ENCODE data around the gene TPPP. TPM values are rescaled to one million over a fixed set of nuclear protein-coding genes. Genes with fewer than 3 reads are reported as not detected.

TPPP gene
- total RNA-seq, 1 experiment from 2014 or later, result 0.18 TPM

DNA sequence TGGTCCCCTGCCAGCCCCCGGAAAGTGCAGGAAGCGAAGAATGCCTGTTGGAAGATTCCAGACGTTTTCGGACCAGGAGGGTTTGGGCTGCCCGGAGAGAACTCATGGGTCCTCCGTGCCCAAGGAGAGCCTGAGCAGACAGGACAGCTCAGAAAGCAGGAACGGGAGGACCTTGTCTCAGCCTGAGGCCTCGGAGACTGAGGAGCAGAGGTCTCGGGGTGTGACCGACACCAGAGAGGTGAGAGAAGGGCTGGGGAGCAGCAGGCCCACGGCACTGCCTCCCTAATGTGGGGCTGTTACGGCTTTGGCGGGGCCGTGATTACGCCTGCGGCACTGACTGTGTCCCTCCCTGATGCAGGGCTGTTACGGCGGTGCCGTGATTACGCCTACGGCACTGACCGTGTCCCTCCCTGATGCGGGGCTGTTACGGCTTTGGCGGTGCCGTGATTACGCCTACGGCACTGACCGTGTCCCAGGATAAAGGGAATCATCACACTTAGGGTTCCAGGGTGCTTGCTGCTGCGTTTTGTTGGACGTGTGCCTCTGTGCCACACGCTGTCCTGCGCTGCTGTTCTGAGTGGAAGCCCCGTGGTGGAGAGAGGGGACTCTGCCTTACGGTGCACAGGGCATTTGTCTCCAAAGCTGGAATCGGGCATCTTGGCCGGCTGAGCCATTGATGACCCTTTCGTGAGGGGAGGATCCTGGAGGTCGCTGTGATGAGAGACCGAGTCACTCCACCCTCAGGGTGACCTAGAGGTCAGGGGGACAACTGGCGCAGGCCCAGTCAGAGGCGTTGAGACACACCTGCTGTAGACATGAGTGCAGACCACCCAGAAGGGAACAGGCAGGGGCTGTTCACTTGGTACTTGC lies 55.3 kb downstream of the TPPP start:
- Histone ChIP-seq H3K36me3 (ENCODE audit: control insufficient read depth, insufficient read depth, low read length) (peaks cover 3% of the 10 kb centered on the region), H3K4me3 (ENCODE audit: low read depth, low read length) (no peak overlapping the region), H3K4me1 (no peaks in the 10 kb centered on the region), H3K9me3 (no peaks in the 10 kb centered on the region), H3K27me3 (replicated peaks; ENCODE audit: control insufficient read depth, insufficient read depth, low read length) (no peaks in the 10 kb centered on the region)
- Mint-ChIP-seq H3K4me3 (ENCODE audit: unreplicated experiment) (no peak overlapping the region), H3K36me3 (ENCODE audit: insufficient read depth, unreplicated experiment) (peaks cover 51% of the 10 kb centered on the region), H3K27ac (ENCODE audit: unreplicated experiment) (no peak overlapping the region), H3K4me1 (ENCODE audit: low read depth, unreplicated experiment) (no peaks in the 10 kb centered on the region), H3K27me3 (ENCODE audit: insufficient read depth, unreplicated experiment) (no peaks in the 10 kb centered on the region), H3K9me3 (ENCODE audit: unreplicated experiment) (no peaks in the 10 kb centered on the region)
- BruUV-seq (replicated peaks), result no TSS peak
- intact Hi-C loops (cut with micrococcal nuclease; ENCODE audit: unreplicated experiment), result no loop called here
- no peak for DNase-seq
- ChIA-PET POLR2A (no interaction called here), CTCF (interaction anchor here (0.6 kb wide), 1 partner anchor 21 kb away, joined by 4 read pairs; no protein-coding TSS in a partner anchor)
- no peak for TF ChIP-seq CTCF (IDR thresholded peaks at IDR 0.05; ENCODE audit: insufficient read depth in 1 of 2, low read depth in 1 of 2, low read length in 1 of 2, severe bottlenecking in 1 of 2, unreplicated experiment in 1 of 2)

DNA sequence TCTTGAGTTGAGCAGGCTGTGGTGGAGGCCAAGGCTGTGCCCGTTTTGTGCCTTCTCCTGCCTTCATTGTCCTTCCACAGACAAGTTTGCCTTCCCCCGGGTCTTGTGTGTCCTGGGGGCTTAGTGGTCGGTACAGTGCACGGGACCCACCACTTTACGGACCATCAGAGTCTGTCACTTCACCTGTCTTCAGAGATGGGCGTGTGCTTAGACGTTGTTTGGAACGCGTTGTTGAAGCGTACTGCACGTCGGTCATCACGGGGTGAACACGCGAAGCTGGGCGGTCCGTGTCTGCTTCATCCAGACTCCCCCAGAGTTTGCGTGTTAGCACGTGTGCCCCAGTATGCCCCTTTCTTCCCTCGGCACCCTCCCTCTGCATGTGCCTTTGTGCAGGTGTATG lies 56.2 kb downstream of the TPPP start:
- Mint-ChIP-seq H3K27ac (ENCODE audit: unreplicated experiment) (no peak overlapping the region), H3K36me3 (ENCODE audit: insufficient read depth, unreplicated experiment) (peaks cover 51% of the 10 kb centered on the region), H3K9me3 (ENCODE audit: unreplicated experiment) (no peaks in the 10 kb centered on the region), H3K27me3 (ENCODE audit: insufficient read depth, unreplicated experiment) (no peaks in the 10 kb centered on the region), H3K4me3 (ENCODE audit: unreplicated experiment) (no peak overlapping the region), H3K4me1 (ENCODE audit: low read depth, unreplicated experiment) (no peaks in the 10 kb centered on the region)
- H3K9me3 ChIP-seq, result no peaks in the 10 kb centered on the region
- no peaks in the 10 kb centered on the region for H3K4me1 ChIP-seq
- POLR2A ChIA-PET, result no interaction called here
- no TSS peak for BruUV-seq (replicated peaks)
- H3K36me3 ChIP-seq (ENCODE audit: control insufficient read depth, insufficient read depth, low read length), result peaks cover 3% of the 10 kb centered on the region
- DNase-seq, result no peak
- CTCF ChIA-PET, result interaction anchor here (0.6 kb wide), 1 partner anchor 22 kb away, joined by 4 read pairs; no protein-coding TSS in a partner anchor
- no peak overlapping the region for H3K4me3 ChIP-seq (ENCODE audit: low read depth, low read length)
- no peaks in the 10 kb centered on the region for H3K27me3 ChIP-seq (replicated peaks; ENCODE audit: control insufficient read depth, insufficient read depth, low read length)
- intact Hi-C loops (cut with micrococcal nuclease; ENCODE audit: unreplicated experiment), result no loop called here
- no peak for TF ChIP-seq CTCF (IDR thresholded peaks at IDR 0.05; ENCODE audit: insufficient read depth in 1 of 2, low read depth in 1 of 2, low read length in 1 of 2, severe bottlenecking in 1 of 2, unreplicated experiment in 1 of 2)

DNA sequence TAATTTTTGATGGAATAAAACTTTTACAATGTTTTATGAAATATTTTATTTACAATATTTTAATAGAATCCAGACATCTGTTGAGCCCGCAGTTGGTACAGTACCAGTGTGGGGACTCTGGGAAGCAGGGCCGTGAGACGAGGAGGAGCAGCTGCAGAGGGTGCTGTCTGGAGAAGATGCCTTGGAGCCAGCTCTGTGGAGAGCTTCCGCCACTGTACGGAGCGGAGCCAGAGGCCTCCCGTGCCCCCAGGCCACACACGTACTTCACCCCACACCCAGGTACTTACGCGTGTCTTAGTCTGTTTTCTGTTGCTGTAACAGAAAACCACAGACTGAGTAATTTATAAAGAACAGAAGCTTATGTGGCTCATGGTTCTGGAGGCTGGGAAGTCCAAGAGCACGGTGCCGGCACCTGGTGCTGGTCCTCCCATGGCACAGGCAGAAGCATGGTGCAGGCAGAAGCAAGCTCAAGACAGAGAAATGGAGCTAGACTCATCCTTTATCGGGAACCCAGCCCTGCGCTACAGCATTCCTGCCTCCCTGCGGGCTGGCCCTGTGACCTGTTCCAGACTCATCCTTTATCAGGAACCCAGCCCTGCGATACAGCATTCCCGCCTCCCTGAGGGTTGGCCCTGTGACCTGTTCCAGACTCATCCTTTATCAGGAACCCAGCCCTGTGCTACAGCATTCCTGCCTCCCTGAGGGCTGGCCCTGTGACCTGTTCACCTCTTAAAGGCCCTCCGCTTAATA lies 57.7 kb downstream of the TPPP start:
- H3K4me3 ChIP-seq (ENCODE audit: low read depth, low read length), result no peak overlapping the region
- H3K36me3 Mint-ChIP-seq (ENCODE audit: insufficient read depth, unreplicated experiment), result peaks cover 43% of the 10 kb centered on the region
- H3K4me1 ChIP-seq, result no peaks in the 10 kb centered on the region
- no peaks in the 10 kb centered on the region for H3K9me3 ChIP-seq
- H3K9me3 Mint-ChIP-seq (ENCODE audit: unreplicated experiment), result no peaks in the 10 kb centered on the region
- no peak overlapping the region for H3K27ac Mint-ChIP-seq (ENCODE audit: unreplicated experiment)
- H3K4me3 Mint-ChIP-seq (ENCODE audit: unreplicated experiment), result no peak overlapping the region
- no peaks in the 10 kb centered on the region for H3K27me3 ChIP-seq (replicated peaks; ENCODE audit: control insufficient read depth, insufficient read depth, low read length)
- ChIA-PET CTCF (no interaction called here), POLR2A (no interaction called here)
- no TSS peak for BruUV-seq (replicated peaks)
- H3K4me1 Mint-ChIP-seq (ENCODE audit: low read depth, unreplicated experiment), result no peaks in the 10 kb centered on the region
- intact Hi-C loops (cut with micrococcal nuclease; ENCODE audit: unreplicated experiment), result no loop called here
- H3K27me3 Mint-ChIP-seq (ENCODE audit: insufficient read depth, unreplicated experiment), result no peaks in the 10 kb centered on the region
- no peak for DNase-seq
- no peak for TF ChIP-seq CTCF (IDR thresholded peaks at IDR 0.05; ENCODE audit: insufficient read depth in 1 of 2, low read depth in 1 of 2, low read length in 1 of 2, severe bottlenecking in 1 of 2, unreplicated experiment in 1 of 2)
- H3K36me3 ChIP-seq (ENCODE audit: control insufficient read depth, insufficient read depth, low read length), result peaks cover 3% of the 10 kb centered on the region

Measured in Caco-2 (cell line).